GM03348 (cell line): ENCODE measurements around the gene ARCN1.
A peak's percentile ranks its signal among the peaks of the same experiment; 100 is the strongest.

Source experiments
- DNase-seq: peaks from one replicate; pipeline ENCODE4 v3.0.0; 2012; ENCODE audit warnings: low spot score

Gene ARCN1

DNA sequence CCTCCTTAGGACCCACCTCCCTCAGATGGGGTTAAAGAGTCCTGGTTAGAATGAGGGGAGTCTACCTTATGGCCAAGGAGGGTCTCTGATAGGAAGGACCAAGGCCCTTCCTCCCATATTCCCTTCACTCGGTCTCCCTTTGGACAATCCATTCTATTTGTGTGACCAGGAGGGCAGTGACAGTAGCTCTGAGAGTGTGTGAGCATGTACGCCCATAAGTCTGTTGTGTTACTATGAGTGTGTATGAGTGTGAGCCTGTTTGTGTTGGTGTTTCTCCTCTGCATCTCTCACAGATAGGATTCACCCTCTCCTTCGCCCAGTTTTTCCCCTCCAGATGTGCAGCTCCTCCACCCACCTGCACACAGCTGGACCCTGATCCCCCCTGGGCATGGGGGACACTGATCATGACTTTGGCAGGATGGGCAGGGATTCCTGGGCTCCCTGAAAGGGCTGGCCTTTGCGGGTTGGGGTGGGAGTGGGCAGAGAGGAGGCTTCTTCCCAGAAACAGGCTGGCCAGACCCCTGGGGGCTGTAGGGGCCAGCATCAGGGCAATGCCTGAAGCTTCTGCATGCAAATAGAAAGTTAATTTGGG lies 49.7 kb downstream of the ARCN1 start:
- no peak for DNase-seq

DNA sequence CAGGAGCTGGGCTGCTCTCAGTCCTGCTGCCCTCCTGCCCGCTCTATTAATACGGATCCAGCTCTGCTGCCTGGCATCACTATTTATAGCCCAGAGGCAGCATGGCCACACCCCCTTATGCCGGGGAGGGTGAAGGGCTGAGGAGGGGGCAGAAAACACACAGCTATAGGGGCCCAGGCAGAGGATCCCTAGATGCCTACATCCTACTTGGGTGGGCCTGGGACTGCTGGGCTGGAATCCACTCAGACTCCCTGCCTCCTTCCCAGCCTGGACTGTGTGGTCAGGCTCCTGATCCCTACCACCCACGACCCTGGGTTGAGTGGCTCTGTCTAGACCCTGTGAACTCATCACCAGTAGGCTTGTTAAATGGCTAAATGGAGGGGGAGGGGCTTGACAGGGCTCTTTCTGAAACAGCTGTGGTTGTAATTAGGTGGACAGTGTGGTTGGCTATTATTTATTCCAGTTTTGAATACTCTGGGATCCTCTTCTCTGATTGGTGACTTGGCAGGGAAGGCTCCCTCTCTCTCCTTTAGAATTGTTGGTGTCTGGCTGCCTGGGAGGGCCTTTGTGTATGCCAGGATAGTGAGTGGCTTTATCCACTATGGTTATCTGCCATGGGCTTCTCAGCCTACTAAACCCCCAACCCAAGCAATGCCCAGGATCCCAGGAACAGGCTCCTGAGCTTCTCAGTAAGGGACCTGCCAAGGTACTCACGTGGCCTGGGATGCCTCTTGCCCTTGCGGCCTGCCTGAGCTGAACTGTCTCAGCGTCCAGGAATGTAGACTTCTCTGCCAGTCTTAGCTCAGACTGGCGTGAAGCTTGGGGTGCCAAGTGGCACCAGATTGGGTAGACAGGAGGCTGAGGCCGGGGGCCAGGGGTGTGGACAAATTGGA lies 50.4 kb downstream of the ARCN1 start:
- peak; percentile 86 for DNase-seq

DNA sequence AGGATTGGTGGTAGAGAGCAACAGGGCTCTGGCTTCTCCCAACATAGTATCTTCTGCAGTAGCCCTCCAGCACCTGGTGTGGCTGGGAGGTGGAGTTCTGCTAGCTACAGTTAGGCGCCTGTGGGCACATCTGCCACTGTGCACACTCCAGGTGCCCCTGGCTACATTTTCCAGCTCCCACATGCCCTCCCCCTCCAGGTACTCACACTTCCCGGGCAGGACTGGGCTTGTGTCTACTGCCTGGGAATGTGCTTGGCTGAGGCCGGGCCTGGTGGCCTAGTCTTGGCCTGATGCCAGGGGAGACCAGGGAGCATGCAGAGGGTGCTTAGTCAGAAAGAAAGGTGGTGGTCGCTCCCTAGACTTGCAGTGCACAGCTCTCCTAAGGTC lies 51.1 kb downstream of the ARCN1 start:
- no peak for DNase-seq

GRCh38 chr11:118625036-118625690 lies 53.0 kb downstream of the ARCN1 start:
- DNase-seq = no peak

DNA sequence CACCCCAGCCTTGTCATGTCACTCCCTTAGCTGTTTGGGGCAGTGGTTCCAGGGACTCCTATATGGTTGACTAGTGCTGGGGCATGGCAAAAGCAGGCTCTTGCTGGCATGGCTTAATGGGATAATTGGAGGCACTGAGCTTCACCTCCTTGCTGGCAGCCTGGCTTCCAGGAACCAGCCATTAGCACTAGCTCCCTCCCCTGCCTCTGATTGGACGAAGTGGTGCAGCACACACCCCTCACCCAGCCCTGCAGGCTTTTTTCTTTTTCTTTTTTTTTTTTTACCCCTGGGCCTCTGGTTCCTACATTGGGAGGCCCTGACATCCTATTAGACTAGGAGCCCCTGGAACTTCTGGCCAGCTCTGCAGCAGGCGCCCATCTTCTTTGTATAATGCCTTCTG lies 53.8 kb downstream of the ARCN1 start:
- DNase-seq = no peak

GRCh38 chr11:118627566-118627965 lies 55.4 kb downstream of the ARCN1 start:
- DNase-seq = no peak

DNA sequence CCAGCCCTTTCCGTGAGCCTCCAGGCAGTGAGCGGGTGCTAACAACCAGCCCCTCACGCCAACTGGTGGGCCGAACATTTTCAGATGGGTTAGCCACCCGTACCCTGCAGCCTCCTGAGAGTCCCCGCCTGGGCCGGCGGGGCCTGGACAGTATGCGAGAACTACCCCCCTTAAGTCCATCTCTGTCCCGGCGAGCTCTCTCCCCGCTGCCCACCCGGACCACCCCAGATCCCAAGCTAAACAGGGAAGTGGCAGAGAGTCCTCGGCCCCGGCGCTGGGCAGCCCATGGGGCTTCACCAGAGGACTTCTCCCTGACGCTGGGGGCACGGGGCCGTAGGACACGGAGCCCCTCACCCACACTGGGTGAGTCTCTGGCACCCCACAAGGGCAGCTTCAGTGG lies 55.8 kb downstream of the ARCN1 start:
- no peak for DNase-seq

DNA sequence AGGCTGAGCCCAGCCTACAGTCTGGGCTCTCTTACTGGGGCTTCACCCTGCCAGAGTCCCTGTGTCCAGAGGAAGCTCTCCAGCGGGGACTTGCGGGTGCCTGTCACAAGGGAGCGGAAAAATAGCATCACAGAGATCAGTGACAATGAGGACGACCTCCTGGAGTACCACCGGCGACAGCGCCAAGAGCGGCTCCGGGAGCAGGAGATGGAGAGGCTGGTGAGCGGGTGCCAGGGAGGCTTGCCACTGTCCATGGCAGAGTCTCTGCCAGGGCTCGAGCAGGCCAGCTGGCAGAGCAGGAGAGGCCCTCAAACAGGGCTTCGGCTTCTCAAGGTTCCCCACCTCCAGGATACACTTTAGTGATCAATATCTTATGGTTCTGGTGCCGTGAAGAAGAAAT lies 56.2 kb downstream of the ARCN1 start:
- DNase-seq = no peak

DNA sequence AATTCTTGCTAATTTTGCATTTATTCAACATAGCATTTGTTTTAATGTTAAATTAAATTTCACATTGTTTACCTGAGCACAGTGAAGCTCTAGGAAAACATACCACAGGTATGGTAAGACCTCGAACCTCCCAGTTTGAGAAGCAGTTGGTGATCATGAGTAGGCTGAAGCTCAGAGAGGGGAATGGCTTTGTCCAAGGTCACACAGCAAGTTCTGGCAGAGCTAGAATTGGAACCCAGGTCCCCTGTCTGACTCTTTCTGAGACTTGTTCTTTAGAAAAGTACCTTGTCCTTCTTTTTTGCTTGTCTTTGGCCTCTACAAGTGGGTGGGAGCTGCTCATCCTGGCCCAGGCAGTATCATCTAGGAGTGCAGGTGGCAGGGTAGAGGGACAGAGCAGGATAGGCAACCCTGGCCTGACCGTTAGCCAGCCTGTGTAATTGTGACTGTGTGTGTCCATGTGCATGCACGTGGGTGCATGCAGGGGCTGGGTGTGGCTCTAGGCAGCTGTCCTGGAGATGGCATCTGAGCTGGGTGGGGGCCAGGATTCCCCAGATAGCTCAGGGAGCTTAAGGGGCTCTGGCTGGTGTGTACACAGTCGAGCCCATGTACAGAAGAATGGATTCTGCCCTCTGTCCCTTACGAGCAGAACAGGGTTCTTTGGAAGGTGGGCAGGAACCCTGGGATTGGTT lies 56.8 kb downstream of the ARCN1 start:
- no peak for DNase-seq

GRCh38 chr11:118629761-118630661 lies 57.8 kb downstream of the ARCN1 start:
- no peak for DNase-seq

DNA sequence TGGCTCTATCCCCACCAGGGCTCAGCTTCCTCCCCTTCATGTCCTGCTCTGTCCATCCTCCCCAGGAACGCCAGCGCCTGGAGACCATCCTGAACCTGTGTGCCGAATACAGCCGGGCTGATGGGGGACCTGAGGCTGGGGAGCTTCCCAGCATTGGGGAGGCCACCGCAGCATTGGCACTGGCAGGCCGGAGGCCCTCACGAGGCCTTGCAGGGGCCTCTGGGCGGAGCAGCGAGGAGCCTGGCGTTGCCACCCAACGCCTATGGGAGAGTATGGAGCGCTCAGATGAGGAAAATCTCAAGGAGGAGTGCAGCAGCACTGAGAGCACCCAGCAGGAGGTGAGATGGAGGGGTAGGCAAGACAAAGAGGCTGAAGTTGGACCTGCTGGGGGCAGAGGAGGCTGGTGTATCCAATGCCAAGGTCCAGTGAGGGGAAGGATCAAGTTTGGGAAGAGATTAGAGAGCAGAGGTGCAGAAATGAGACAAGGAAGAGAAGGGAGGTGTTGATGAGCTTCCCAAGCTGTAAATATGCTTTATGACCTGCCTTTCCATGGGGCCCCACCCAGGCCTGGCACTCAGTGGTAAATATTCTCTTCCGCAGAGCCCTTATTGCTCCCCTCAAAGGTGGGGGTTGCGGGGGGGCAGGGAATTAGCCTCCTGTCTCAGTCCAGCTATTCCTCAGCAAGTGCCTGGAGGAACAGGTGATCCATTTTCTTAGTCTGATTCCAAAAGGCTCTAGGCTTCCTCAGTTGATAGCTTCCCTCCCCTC lies 59.1 kb downstream of the ARCN1 start:
- no peak for DNase-seq

GRCh38 chr11:118632577-118633318 lies 60.5 kb downstream of the ARCN1 start:
- no peak for DNase-seq

- DNase-seq = no peak
Observed at GRCh38 chr11:118633319-118633690, 61.1 kb downstream of the ARCN1 start.

- DNase-seq = peak; percentile 70
Observed at GRCh38 chr11:118633979-118634378, 61.8 kb downstream of the ARCN1 start.

- peak; percentile 68 for DNase-seq
Observed at GRCh38 chr11:118634431-118635236, 62.4 kb downstream of the ARCN1 start.

DNA sequence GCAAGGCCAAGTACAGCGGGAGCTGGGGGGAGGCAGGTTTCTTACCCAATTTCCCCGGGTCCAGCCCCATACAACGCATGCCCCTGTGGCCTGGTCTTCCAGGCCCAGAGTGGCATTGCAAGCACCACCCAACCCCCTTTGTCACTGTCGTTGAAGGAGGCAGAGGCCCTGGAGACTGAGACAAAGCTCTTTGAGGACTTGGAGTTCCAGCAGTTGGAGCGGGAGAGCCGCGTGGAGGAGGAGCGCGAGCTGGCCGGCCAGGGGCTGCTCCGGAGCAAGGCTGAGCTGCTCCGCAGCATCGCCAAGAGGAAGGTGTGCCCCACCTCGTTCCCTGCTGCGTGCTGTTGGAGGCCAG lies 63.0 kb downstream of the ARCN1 start:
- DNase-seq = no peak

DNA sequence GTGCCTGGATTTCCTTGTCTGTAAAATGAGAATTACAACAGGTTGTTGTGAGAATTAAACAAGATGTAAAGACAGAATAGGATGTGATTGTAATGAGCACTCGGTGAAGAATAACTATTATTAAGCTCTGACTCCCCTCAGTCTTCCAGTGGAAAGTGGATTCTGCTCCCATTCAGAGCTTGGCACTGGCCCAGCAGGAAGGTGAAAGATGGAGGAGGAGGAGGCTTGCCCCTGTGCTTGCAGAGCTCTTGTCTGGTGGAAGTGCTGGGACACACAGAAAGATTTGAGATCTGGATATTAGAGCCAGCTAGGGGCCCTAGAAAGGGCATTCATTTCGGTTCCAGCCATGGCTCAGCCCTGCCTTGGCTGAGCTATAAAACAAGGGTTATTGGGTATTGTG lies 63.4 kb downstream of the ARCN1 start:
- no peak for DNase-seq

DNA sequence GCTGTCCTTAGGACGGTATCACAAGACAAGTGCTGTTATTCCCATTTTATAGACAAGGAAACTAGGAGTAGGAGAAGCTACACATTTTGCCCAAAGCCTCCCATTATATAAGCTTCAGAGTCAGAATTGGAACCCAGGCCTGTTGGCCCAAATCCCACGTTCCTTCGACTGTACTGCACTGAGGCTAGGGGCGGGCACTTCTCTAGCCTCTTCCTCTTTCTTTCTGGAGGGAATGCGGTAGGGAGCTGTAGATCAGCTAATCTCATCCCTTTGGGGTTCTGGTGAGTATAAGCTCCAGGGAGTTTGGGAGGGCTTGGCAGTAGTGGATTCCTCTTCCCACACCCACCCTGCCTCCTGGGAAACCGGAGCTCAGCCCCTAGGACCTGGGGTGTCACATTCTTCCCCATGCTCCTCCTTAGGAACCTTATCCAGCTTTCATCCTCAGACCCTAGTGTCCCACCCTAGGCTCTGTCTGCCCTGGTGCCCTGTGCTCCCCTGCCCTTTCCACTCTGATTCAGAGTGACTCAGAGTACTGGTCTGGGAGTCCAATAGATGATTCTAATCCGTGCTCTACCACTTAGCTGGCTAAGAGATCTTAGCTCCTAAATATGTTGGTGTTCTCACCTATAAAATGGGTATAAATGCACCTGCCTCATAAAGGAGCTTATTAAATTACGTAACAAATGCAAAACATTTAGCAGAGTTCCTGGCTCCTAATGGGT lies 64.5 kb downstream of the ARCN1 start:
- no peak for DNase-seq

- DNase-seq = no peak
Observed at GRCh38 chr11:118638726-118639125, 66.5 kb downstream of the ARCN1 start.
